GM12874 (cell line): ENCODE results near the gene CD247.

Source experiments
- CTCF ChIP-seq: IDR thresholded peaks from 2 replicates; pipeline ENCODE4 v1.5.1; 2011; ENCODE audit warnings: low read depth, mild to moderate bottlenecking, control low read depth, low read length, moderate library complexity; ENCODE audit not compliant: insufficient read depth

The CD247 gene

GRCh38 chr1:167392200-167392696, 126.1 kb downstream of the CD247 start:
- no peak for TF ChIP-seq CTCF

- TF ChIP-seq CTCF, result no peak
These were observed 129.4 kb downstream of the CD247 start for GRCh38 chr1:167388976-167389375.

- TF ChIP-seq CTCF, result no peak
These were observed 130.9 kb downstream of the CD247 start for GRCh38 chr1:167387251-167387910.
